ENCODE measurements around the gene ROR2.

GRCh38 chr9:91836515-91836914, 113.5 kb downstream of the ROR2 start:
- TF ChIP-seq POLR2A (IDR thresholded peaks at IDR 0.05) = no peak
- no peak for TF ChIP-seq CTCF (IDR thresholded peaks at IDR 0.05)
